ENCODE data around the gene XPOT.

GRCh38 chr12:64476844-64477243 lies 72.7 kb downstream of the XPOT start:
- TF ChIP-seq TARDBP (IDR thresholded peaks at IDR 0.05) = no peak
- TF ChIP-seq BHLHE40 (IDR thresholded peaks at IDR 0.05; ENCODE audit: borderline replicate concordance) = no peak
- TF ChIP-seq FOXM1 (IDR thresholded peaks at IDR 0.05; ENCODE audit: borderline replicate concordance) = no peak
- TF ChIP-seq CTBP1 (IDR thresholded peaks at IDR 0.05; ENCODE audit: borderline replicate concordance) = no peak
- no peak for TF ChIP-seq FOXK2 (IDR thresholded peaks at IDR 0.05)
- TF ChIP-seq SP1 (IDR thresholded peaks at IDR 0.05) = no peak
- TF ChIP-seq, protein P1, sequence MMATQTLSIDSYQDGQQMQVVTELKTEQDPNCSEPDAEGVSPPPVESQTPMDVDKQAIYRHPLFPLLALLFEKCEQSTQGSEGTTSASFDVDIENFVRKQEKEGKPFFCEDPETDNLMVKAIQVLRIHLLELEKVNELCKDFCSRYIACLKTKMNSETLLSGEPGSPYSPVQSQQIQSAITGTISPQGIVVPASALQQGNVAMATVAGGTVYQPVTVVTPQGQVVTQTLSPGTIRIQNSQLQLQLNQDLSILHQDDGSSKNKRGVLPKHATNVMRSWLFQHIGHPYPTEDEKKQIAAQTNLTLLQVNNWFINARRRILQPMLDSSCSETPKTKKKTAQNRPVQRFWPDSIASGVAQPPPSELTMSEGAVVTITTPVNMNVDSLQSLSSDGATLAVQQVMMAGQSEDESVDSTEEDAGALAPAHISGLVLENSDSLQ (IDR thresholded peaks at IDR 0.05) = no peak
- TF ChIP-seq L3MBTL2 (conservative IDR thresholded peaks at IDR 0.05) = no peak
- no peak for TF ChIP-seq ELF4 (IDR thresholded peaks at IDR 0.05)
- no peak for TF ChIP-seq LEF1 (IDR thresholded peaks at IDR 0.05; ENCODE audit: borderline replicate concordance)
- no peak for TF ChIP-seq FOXA1 (IDR thresholded peaks at IDR 0.05)
- no peak for TF ChIP-seq ZNF384 (IDR thresholded peaks at IDR 0.05)

Measured in HEK293T (cell line).